ENCODE measurements around the gene IFNGR1. TPM values are rescaled to one million over a fixed set of nuclear protein-coding genes. Genes with fewer than 3 reads are reported as not detected.
A peak's percentile ranks its signal among the peaks of the same experiment; 100 is the strongest.

IFNGR1 gene
- total RNA-seq, result 44.3 TPM
- 10 to 100 TPM; 30.7 to 44.4 (median 35.4) TPM for polyA plus RNA-seq

GRCh38 chr6:137218917-137219663 lies at the start of gene IFNGR1:
Gene IFNGR1, minus strand, starts transcription at chr6:137219385. Its CDS starts 58 bp downstream, at chr6:137219327.
- Mint-ChIP-seq H3K36me3 (no peaks in the 10 kb centered on the region), H3K4me3 (peak within 1 kb of the TSS; percentile 97 to 98 (median 98)), H3K27me3 (peaks cover 12% of the 10 kb centered on the region), H3K4me1 (peaks cover 24 to 53% (median 43%) of the 10 kb centered on the region in 4 donors), H3K27ac (peak within 1 kb of the TSS; percentile 96 to 98 (median 97)), H3K9me3 (no peaks in the 10 kb centered on the region)
- ATAC-seq (ENCODE audit: low read depth in 2 of 2), result peak; percentile 91 to 96
- peaks cover 36% of the 10 kb centered on the region for H3K4me1 ChIP-seq (ENCODE audit: control insufficient read depth, insufficient read depth, low read length, poor library complexity, severe bottlenecking)
- no peaks in the 10 kb centered on the region for H3K27me3 ChIP-seq (ENCODE audit: control insufficient read depth, insufficient read depth, low read length)
- no peaks in the 10 kb centered on the region for H3K36me3 ChIP-seq (ENCODE audit: control insufficient read depth, insufficient read depth, low read length)
- H3K27ac ChIP-seq (ENCODE audit: insufficient read depth, low read length, poor library complexity, severe bottlenecking), result peak within 1 kb of the TSS; percentile 91
- H3K9me3 ChIP-seq (ENCODE audit: control insufficient read depth in 2 of 2, low read length in 2 of 2), result no peaks in the 10 kb centered on the region
- H3K4me3 ChIP-seq (ENCODE audit: low read depth, low read length), result peak within 1 kb of the TSS; percentile 96
- DNase-seq, result peak; percentile 92 to 95 (median 93)

DNA sequence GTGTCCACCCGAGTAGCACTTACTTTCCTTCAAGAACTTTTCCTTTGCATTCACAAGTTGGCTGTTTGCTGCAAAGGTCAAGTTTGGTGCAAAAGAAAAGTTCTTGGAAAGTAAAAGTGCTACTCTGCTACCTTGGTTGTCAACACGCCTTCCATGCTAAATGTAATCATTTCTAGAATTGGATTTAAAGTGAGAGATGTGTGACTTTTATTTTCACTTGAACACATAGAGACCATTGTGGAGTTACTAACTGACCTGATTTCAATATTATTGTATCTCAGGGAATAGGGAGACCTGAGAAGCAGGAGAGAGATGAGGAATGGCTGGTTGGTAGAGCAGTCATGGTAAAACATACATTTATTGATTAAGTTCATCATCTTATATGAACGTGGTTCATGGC lies 49.7 kb upstream of the IFNGR1 start:
- H3K9me3 ChIP-seq (ENCODE audit: control insufficient read depth in 2 of 2, low read length in 2 of 2), result no peaks in the 10 kb centered on the region
- H3K27ac Mint-ChIP-seq, result no peak overlapping the region
- no peaks in the 10 kb centered on the region for H3K4me1 Mint-ChIP-seq
- H3K27ac ChIP-seq (ENCODE audit: insufficient read depth, low read length, poor library complexity, severe bottlenecking), result no peak overlapping the region
- H3K4me3 Mint-ChIP-seq, result no peak overlapping the region
- DNase-seq, result no peak
- no peak overlapping the region for H3K4me3 ChIP-seq (ENCODE audit: low read depth, low read length)
- H3K36me3 Mint-ChIP-seq, result no peaks in the 10 kb centered on the region
- no peaks in the 10 kb centered on the region for H3K9me3 Mint-ChIP-seq
- H3K4me1 ChIP-seq (ENCODE audit: control insufficient read depth, insufficient read depth, low read length, poor library complexity, severe bottlenecking), result no peaks in the 10 kb centered on the region
- no peaks in the 10 kb centered on the region for H3K36me3 ChIP-seq (ENCODE audit: control insufficient read depth, insufficient read depth, low read length)
- peaks cover 28% of the 10 kb centered on the region for H3K27me3 Mint-ChIP-seq
- ATAC-seq (ENCODE audit: low read depth in 2 of 2), result no peak
- H3K27me3 ChIP-seq (ENCODE audit: control insufficient read depth, insufficient read depth, low read length), result peaks cover 11% of the 10 kb centered on the region

- H3K4me1 ChIP-seq (ENCODE audit: control insufficient read depth, insufficient read depth, low read length, poor library complexity, severe bottlenecking), result no peaks in the 10 kb centered on the region
- peaks cover 0 to 3% (median 1%) of the 10 kb centered on the region in 4 donors for H3K4me1 Mint-ChIP-seq
- H3K27ac ChIP-seq (ENCODE audit: insufficient read depth, low read length, poor library complexity, severe bottlenecking), result no peak overlapping the region
- H3K4me3 Mint-ChIP-seq, result no peak overlapping the region
- no peaks in the 10 kb centered on the region for H3K36me3 ChIP-seq (ENCODE audit: control insufficient read depth, insufficient read depth, low read length)
- H3K9me3 Mint-ChIP-seq, result no peaks in the 10 kb centered on the region
- DNase-seq (no peak), ATAC-seq (ENCODE audit: low read depth in 2 of 2) (no peak)
- no peak overlapping the region for H3K27ac Mint-ChIP-seq
- no peaks in the 10 kb centered on the region for H3K36me3 Mint-ChIP-seq
- no peak overlapping the region for H3K4me3 ChIP-seq (ENCODE audit: low read depth, low read length)
- H3K9me3 ChIP-seq (ENCODE audit: control insufficient read depth in 2 of 2, low read length in 2 of 2), result no peaks in the 10 kb centered on the region
- H3K27me3 ChIP-seq (ENCODE audit: control insufficient read depth, insufficient read depth, low read length), result peaks cover 11% of the 10 kb centered on the region
- H3K27me3 Mint-ChIP-seq, result peaks cover 22% of the 10 kb centered on the region
Observed at GRCh38 chr6:137266309-137266586, 47.1 kb upstream of the IFNGR1 start.

DNA sequence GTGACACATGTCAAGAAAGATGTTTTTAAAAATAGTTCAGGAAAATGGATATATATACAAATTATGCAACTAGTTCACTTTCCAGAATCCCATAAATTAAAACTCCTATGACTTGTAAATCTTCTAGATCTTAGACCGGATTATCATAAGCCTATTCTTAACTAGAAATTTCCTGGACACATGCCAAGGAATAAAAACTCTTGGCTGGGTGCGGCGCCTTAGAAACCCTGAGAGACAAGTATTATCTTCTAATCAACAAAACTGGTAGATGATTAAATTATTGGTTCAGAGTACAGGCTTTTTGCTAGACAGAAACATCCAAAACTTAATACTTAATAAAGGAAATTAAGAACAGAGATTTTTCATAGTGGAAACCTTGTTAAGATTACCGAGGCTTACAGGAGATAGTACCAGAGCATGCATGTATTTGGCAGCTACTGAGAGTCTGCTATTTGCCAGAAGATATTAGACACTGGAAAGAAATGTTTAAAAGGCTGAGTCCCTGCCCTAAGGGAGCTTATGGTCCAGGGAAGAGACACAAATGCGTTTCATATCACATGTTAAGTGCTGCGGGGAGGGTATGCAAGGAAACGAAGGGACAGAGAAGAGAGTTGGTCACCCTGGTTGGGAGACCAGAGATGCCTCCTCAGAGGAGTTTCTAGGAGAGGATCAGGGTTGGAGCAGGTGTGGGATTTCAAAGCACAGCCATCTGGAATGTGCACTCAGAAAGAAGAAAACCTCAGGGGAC lies 46.5 kb upstream of the IFNGR1 start:
- Histone ChIP-seq H3K4me3 (ENCODE audit: low read depth, low read length) (no peak overlapping the region), H3K27me3 (ENCODE audit: control insufficient read depth, insufficient read depth, low read length) (peaks cover 11% of the 10 kb centered on the region), H3K36me3 (ENCODE audit: control insufficient read depth, insufficient read depth, low read length) (no peaks in the 10 kb centered on the region), H3K27ac (ENCODE audit: insufficient read depth, low read length, poor library complexity, severe bottlenecking) (no peak overlapping the region), H3K4me1 (ENCODE audit: control insufficient read depth, insufficient read depth, low read length, poor library complexity, severe bottlenecking) (no peaks in the 10 kb centered on the region), H3K9me3 (ENCODE audit: control insufficient read depth in 2 of 2, low read length in 2 of 2) (no peaks in the 10 kb centered on the region)
- Mint-ChIP-seq H3K9me3 (no peaks in the 10 kb centered on the region), H3K4me1 (peaks cover 0 to 4% (median 1%) of the 10 kb centered on the region in 4 donors), H3K27me3 (peaks cover 21% of the 10 kb centered on the region), H3K4me3 (no peak overlapping the region), H3K36me3 (no peaks in the 10 kb centered on the region), H3K27ac (no peak overlapping the region)
- DNase-seq (no peak), ATAC-seq (ENCODE audit: low read depth in 2 of 2) (no peak)

- H3K27ac Mint-ChIP-seq, result no peak overlapping the region
- Histone ChIP-seq H3K4me3 (ENCODE audit: low read depth, low read length) (no peak overlapping the region), H3K36me3 (ENCODE audit: control insufficient read depth, insufficient read depth, low read length) (no peaks in the 10 kb centered on the region), H3K4me1 (ENCODE audit: control insufficient read depth, insufficient read depth, low read length, poor library complexity, severe bottlenecking) (no peaks in the 10 kb centered on the region), H3K27me3 (ENCODE audit: control insufficient read depth, insufficient read depth, low read length) (peaks cover 11% of the 10 kb centered on the region), H3K27ac (ENCODE audit: insufficient read depth, low read length, poor library complexity, severe bottlenecking) (no peak overlapping the region), H3K9me3 (ENCODE audit: control insufficient read depth in 2 of 2, low read length in 2 of 2) (no peaks in the 10 kb centered on the region)
- no peaks in the 10 kb centered on the region for H3K9me3 Mint-ChIP-seq
- H3K4me1 Mint-ChIP-seq, result peaks cover 0 to 7% (median 1%) of the 10 kb centered on the region in 4 donors
- DNase-seq, result no peak
- no peak overlapping the region for H3K4me3 Mint-ChIP-seq
- peaks cover 31% of the 10 kb centered on the region for H3K27me3 Mint-ChIP-seq
- no peak for ATAC-seq (ENCODE audit: low read depth in 2 of 2)
- H3K36me3 Mint-ChIP-seq, result no peaks in the 10 kb centered on the region
Observed at GRCh38 chr6:137264311-137265075, 45.3 kb upstream of the IFNGR1 start.

DNA sequence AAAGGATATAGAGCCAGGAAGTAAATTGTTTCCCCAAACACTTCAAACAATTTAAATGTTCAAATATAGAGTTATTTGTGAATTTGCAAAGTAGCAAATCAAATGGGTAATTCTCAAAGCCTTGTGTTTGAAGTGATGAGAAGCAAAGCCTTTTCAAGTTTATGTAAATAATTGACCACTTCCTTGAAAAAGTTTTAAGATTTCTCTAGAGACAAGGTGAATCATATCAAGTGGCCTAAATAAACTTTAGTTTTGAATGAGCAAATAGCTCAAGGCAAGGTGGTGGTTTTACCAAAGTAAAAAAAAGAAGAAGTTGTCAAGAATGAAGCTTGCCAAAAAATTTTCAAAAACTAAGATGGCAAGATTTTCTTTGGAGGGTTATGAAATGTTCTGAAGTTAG lies 42.6 kb upstream of the IFNGR1 start:
- Mint-ChIP-seq H3K4me3 (no peak overlapping the region), H3K27me3 (peaks cover 34% of the 10 kb centered on the region), H3K27ac (no peak overlapping the region), H3K36me3 (no peaks in the 10 kb centered on the region), H3K9me3 (peaks cover 0 to 7% (median 0%) of the 10 kb centered on the region in 7 donors), H3K4me1 (peaks cover 0 to 7% (median 1%) of the 10 kb centered on the region in 4 donors)
- no peak for DNase-seq
- no peaks in the 10 kb centered on the region for H3K4me1 ChIP-seq (ENCODE audit: control insufficient read depth, insufficient read depth, low read length, poor library complexity, severe bottlenecking)
- H3K4me3 ChIP-seq (ENCODE audit: low read depth, low read length), result no peak overlapping the region
- H3K9me3 ChIP-seq (ENCODE audit: control insufficient read depth in 2 of 2, low read length in 2 of 2), result no peaks in the 10 kb centered on the region
- H3K27ac ChIP-seq (ENCODE audit: insufficient read depth, low read length, poor library complexity, severe bottlenecking), result no peak overlapping the region
- H3K27me3 ChIP-seq (ENCODE audit: control insufficient read depth, insufficient read depth, low read length), result peaks cover 11% of the 10 kb centered on the region
- no peak for ATAC-seq (ENCODE audit: low read depth in 2 of 2)
- no peaks in the 10 kb centered on the region for H3K36me3 ChIP-seq (ENCODE audit: control insufficient read depth, insufficient read depth, low read length)

- H3K9me3 Mint-ChIP-seq, result peaks cover 0 to 7% (median 0%) of the 10 kb centered on the region in 7 donors
- peaks cover 13% of the 10 kb centered on the region for H3K27me3 ChIP-seq (ENCODE audit: control insufficient read depth, insufficient read depth, low read length)
- H3K27ac Mint-ChIP-seq, result peak overlapping the region in 1 of 3 donors; percentile 27
- H3K9me3 ChIP-seq (ENCODE audit: control insufficient read depth in 2 of 2, low read length in 2 of 2), result no peaks in the 10 kb centered on the region
- no peaks in the 10 kb centered on the region for H3K36me3 ChIP-seq (ENCODE audit: control insufficient read depth, insufficient read depth, low read length)
- ATAC-seq (ENCODE audit: low read depth in 2 of 2), result no peak
- no peaks in the 10 kb centered on the region for H3K36me3 Mint-ChIP-seq
- H3K4me1 Mint-ChIP-seq, result peaks cover 0 to 7% (median 1%) of the 10 kb centered on the region in 4 donors
- no peak overlapping the region for H3K4me3 Mint-ChIP-seq
- no peak overlapping the region for H3K27ac ChIP-seq (ENCODE audit: insufficient read depth, low read length, poor library complexity, severe bottlenecking)
- DNase-seq, result no peak
- no peak overlapping the region for H3K4me3 ChIP-seq (ENCODE audit: low read depth, low read length)
- peaks cover 30% of the 10 kb centered on the region for H3K27me3 Mint-ChIP-seq
- H3K4me1 ChIP-seq (ENCODE audit: control insufficient read depth, insufficient read depth, low read length, poor library complexity, severe bottlenecking), result no peaks in the 10 kb centered on the region
Observed at GRCh38 chr6:137261361-137261760, 42.2 kb upstream of the IFNGR1 start.

Data from CD4-positive, CD25-positive, alpha-beta regulatory T cell (primary cell).